SK-N-SH (cell line): ENCODE results near the gene PEX26.

Experiments used
- EZH2phosphoT487 ChIP-seq: fragments of 200-600 bp; sonication (generic); IDR thresholded peaks from 2 replicates; pipeline ENCODE4 v1.6.1; 2017; ENCODE audit warnings: low read depth, mixed run types, mild to moderate bottlenecking, antibody characterized with exemption, moderate library complexity, borderline replicate concordance
- POLR2AphosphoS5 ChIP-seq: IDR thresholded peaks from 2 replicates; pipeline ENCODE4 v1.6.1; 2012; ENCODE audit warnings: low read depth, low read length
- RAD21 ChIP-seq: IDR thresholded peaks from 2 replicates; pipeline ENCODE4 v1.6.1; 2012; ENCODE audit warnings: mild to moderate bottlenecking, low read length
- RFX5 ChIP-seq: IDR thresholded peaks from 2 replicates; pipeline ENCODE4 v1.6.1; 2012; ENCODE audit warnings: mild to moderate bottlenecking, improper control_type of control experiment, low read length
- TF ChIP-seq, protein P1 (sequence below): fragments of 200-600 bp; sonication (generic); IDR thresholded peaks from 2 replicates; pipeline ENCODE4 v1.6.1; 2017; ENCODE audit warnings: antibody characterized with exemption, mild to moderate bottlenecking, moderate library complexity
- TF ChIP-seq, protein P2 (sequence below): fragments of 150-350 bp; IDR thresholded peaks from 2 replicates; pipeline ENCODE4 v1.6.1; 2017; ENCODE audit warnings: antibody characterized with exemption, low read length, low read depth, borderline replicate concordance
- TF ChIP-seq, protein P3 (sequence below): IDR thresholded peaks from 2 replicates; pipeline ENCODE4 v1.4.0; 2012; ENCODE audit warnings: low read depth

GRCh38 chr22:18059473-18059872, 18.3 kb upstream of the PEX26 start:
- TF ChIP-seq POLR2AphosphoS5 = no peak
- TF ChIP-seq, protein P1, sequence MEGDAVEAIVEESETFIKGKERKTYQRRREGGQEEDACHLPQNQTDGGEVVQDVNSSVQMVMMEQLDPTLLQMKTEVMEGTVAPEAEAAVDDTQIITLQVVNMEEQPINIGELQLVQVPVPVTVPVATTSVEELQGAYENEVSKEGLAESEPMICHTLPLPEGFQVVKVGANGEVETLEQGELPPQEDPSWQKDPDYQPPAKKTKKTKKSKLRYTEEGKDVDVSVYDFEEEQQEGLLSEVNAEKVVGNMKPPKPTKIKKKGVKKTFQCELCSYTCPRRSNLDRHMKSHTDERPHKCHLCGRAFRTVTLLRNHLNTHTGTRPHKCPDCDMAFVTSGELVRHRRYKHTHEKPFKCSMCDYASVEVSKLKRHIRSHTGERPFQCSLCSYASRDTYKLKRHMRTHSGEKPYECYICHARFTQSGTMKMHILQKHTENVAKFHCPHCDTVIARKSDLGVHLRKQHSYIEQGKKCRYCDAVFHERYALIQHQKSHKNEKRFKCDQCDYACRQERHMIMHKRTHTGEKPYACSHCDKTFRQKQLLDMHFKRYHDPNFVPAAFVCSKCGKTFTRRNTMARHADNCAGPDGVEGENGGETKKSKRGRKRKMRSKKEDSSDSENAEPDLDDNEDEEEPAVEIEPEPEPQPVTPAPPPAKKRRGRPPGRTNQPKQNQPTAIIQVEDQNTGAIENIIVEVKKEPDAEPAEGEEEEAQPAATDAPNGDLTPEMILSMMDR = no peak
- TF ChIP-seq, protein P2, sequence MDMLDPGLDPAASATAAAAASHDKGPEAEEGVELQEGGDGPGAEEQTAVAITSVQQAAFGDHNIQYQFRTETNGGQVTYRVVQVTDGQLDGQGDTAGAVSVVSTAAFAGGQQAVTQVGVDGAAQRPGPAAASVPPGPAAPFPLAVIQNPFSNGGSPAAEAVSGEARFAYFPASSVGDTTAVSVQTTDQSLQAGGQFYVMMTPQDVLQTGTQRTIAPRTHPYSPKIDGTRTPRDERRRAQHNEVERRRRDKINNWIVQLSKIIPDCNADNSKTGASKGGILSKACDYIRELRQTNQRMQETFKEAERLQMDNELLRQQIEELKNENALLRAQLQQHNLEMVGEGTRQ = no peak
- no peak for TF ChIP-seq EZH2phosphoT487
- TF ChIP-seq, protein P3, sequence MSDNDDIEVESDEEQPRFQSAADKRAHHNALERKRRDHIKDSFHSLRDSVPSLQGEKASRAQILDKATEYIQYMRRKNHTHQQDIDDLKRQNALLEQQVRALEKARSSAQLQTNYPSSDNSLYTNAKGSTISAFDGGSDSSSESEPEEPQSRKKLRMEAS = no peak
- TF ChIP-seq RFX5 = no peak
- TF ChIP-seq RAD21 = no peak
